PFSK-1 (cell line): ENCODE data around the gene ZNF282.

Experiments
- POLR2AphosphoS5 ChIP-seq: IDR thresholded peaks from 2 replicates; pipeline ENCODE4 v1.6.1; 2012; ENCODE audit warnings: low read depth, mild to moderate bottlenecking, control low read depth, low read length, moderate library complexity
- SIN3A ChIP-seq: IDR thresholded peaks from 2 replicates; pipeline ENCODE4 v1.6.1; 2012; ENCODE audit warnings: mild to moderate bottlenecking, low read length, moderate library complexity, borderline replicate concordance; ENCODE audit not compliant: insufficient read depth
- TAF1 ChIP-seq: IDR thresholded peaks from 2 replicates; pipeline ENCODE4 v1.6.1; 2012; ENCODE audit warnings: low read length, control low read depth, borderline replicate concordance; ENCODE audit not compliant: insufficient read depth
- TF ChIP-seq, protein P1 (sequence below), 2 experiments: IDR thresholded peaks; 2 replicates each; pipeline versions ENCODE4 v1.6.1 to v1.8.0; 2011 to 2012; ENCODE audit warnings: low read depth in 2 of 2, low read length in 2 of 2, control low read depth in 1 of 2, inconsistent platforms in 1 of 2, mild to moderate bottlenecking in 1 of 2, moderate library complexity in 1 of 2; ENCODE audit not compliant: insufficient read depth in 1 of 2

DNA sequence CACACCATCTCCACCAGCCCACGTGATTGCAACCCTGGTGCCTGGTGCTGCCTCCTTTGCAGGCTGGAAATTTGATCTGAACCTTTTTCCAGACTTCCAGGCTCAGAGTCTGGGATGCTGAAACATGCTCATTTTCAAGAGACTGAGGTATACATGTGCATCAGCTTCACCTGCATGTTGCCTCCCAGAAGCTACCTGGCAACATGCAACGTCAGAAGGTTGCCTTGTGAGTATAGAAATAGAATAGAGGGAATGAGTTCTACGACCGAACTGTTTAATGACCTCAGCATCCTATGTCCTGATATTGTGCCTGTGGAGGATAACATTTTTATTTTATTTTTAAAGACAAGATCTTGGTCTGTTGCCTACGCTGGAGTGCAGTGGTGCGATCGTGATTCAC is 42.2 kb downstream of the ZNF282 start:
- TF ChIP-seq TAF1 = no peak
- TF ChIP-seq, protein P1, sequence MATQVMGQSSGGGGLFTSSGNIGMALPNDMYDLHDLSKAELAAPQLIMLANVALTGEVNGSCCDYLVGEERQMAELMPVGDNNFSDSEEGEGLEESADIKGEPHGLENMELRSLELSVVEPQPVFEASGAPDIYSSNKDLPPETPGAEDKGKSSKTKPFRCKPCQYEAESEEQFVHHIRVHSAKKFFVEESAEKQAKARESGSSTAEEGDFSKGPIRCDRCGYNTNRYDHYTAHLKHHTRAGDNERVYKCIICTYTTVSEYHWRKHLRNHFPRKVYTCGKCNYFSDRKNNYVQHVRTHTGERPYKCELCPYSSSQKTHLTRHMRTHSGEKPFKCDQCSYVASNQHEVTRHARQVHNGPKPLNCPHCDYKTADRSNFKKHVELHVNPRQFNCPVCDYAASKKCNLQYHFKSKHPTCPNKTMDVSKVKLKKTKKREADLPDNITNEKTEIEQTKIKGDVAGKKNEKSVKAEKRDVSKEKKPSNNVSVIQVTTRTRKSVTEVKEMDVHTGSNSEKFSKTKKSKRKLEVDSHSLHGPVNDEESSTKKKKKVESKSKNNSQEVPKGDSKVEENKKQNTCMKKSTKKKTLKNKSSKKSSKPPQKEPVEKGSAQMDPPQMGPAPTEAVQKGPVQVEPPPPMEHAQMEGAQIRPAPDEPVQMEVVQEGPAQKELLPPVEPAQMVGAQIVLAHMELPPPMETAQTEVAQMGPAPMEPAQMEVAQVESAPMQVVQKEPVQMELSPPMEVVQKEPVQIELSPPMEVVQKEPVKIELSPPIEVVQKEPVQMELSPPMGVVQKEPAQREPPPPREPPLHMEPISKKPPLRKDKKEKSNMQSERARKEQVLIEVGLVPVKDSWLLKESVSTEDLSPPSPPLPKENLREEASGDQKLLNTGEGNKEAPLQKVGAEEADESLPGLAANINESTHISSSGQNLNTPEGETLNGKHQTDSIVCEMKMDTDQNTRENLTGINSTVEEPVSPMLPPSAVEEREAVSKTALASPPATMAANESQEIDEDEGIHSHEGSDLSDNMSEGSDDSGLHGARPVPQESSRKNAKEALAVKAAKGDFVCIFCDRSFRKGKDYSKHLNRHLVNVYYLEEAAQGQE (IDR thresholded peaks at IDR 0.05; ENCODE audit: insufficient read depth in 1 of 2, low read depth in 2 of 2, low read length in 2 of 2) = no peak
- TF ChIP-seq POLR2AphosphoS5 = no peak
- TF ChIP-seq SIN3A = no peak
